Fibroblast of lung (primary cell): ENCODE results near the gene MEIS2.

ENCODE experiments used
- EZH2 ChIP-seq: IDR thresholded peaks from 2 replicates; pipeline ENCODE4 v1.5.1; 2012; ENCODE audit warnings: low read length, control low read depth, mild to moderate bottlenecking; ENCODE audit errors: missing control alignments
- TF ChIP-seq, protein P1 (sequence below), 2 donors: IDR thresholded peaks in 1 of 2; conservative IDR thresholded peaks in 1 of 2; 1 replicate in 1 of 2; 2 replicates in 1 of 2; pipeline ENCODE4 v1.5.1; 2011 to 2012; ENCODE audit warnings: low read length in 2 of 2, control low read depth in 1 of 2, inconsistent platforms in 1 of 2, low read depth in 1 of 2, mild to moderate bottlenecking in 1 of 2

DNA sequence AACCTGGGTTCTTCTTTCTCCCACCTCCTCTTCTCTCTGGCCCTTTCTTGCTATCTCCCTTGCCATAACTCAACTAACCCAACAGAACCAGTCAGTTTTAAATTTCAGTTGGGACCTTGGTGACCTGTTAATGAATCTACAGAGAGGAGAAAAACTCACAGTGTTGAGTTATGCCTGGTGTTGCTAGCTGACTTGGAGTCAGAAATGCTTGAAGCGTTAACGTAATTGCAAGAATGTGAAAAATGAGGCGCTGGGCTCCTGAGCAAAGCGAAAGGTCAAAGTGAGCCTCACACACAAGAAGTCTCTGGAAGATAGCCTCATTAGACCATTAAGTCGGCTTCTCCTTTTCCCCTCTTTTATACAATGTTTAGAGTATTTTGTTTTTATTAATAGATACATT lies 18.4 kb downstream of the MEIS2 start:
- TF ChIP-seq, protein P1, sequence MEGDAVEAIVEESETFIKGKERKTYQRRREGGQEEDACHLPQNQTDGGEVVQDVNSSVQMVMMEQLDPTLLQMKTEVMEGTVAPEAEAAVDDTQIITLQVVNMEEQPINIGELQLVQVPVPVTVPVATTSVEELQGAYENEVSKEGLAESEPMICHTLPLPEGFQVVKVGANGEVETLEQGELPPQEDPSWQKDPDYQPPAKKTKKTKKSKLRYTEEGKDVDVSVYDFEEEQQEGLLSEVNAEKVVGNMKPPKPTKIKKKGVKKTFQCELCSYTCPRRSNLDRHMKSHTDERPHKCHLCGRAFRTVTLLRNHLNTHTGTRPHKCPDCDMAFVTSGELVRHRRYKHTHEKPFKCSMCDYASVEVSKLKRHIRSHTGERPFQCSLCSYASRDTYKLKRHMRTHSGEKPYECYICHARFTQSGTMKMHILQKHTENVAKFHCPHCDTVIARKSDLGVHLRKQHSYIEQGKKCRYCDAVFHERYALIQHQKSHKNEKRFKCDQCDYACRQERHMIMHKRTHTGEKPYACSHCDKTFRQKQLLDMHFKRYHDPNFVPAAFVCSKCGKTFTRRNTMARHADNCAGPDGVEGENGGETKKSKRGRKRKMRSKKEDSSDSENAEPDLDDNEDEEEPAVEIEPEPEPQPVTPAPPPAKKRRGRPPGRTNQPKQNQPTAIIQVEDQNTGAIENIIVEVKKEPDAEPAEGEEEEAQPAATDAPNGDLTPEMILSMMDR (conservative IDR thresholded peaks at IDR 0.05 in 1 of 2, IDR thresholded peaks at IDR 0.05 in 1 of 2; ENCODE audit: low read depth in 1 of 2, low read length in 2 of 2): no peak
- no peak for TF ChIP-seq EZH2
